Natural killer cell (primary cell): ENCODE results near the gene FRYL. TPM values are rescaled to one million over a fixed set of nuclear protein-coding genes. Genes with fewer than 3 reads are reported as not detected.

Source experiments
- ATAC-seq, 3 donors: fragments of 150-1000 bp in 2 of 3; fragments of 200-7000 bp in 1 of 3; cut with Tn5 transposase; 1 replicate in 1 of 3; 2 replicates in 2 of 3; pipeline ENCODE4 v1.10.0; 2021; ENCODE audit warnings: mild to moderate bottlenecking in 2 of 3, moderate library complexity in 2 of 3
- DNase-seq, 2 donors: peaks; one replicate each; pipeline versions ENCODE4 v3.0.0 to v3.0.0-alpha.2; 2013 to 2021; ENCODE audit warnings: mixed read lengths in 1 of 2
- H3K27ac ChIP-seq: one replicate; pipeline ENCODE4 v1.5.1; 2013; ENCODE audit warnings: mild to moderate bottlenecking, low read length
- H3K27me3 ChIP-seq: one replicate; pipeline ENCODE4 v1.6.1; 2013; ENCODE audit warnings: low read length; ENCODE audit not compliant: control insufficient read depth, insufficient read depth
- H3K36me3 ChIP-seq: one replicate; pipeline ENCODE4 v1.6.1; 2013; ENCODE audit warnings: low read length; ENCODE audit not compliant: control insufficient read depth, insufficient read depth
- H3K4me1 ChIP-seq: one replicate; pipeline ENCODE4 v1.6.1; 2013; ENCODE audit warnings: low read length; ENCODE audit not compliant: control insufficient read depth, insufficient read depth
- H3K4me3 ChIP-seq: one replicate; pipeline ENCODE4 v1.5.1; 2013; ENCODE audit warnings: low read length
- H3K9me3 ChIP-seq: one replicate; pipeline ENCODE4 v1.6.1; 2013; ENCODE audit warnings: low read length; ENCODE audit not compliant: control insufficient read depth, insufficient read depth
- H3K27ac Mint-ChIP-seq, 2 donors: one replicate each; pipeline ENCODE4 v1.8.0; 2022; ENCODE audit warnings: mild to moderate bottlenecking in 2 of 2, mixed read lengths in 2 of 2, moderate library complexity in 1 of 2
- H3K27me3 Mint-ChIP-seq, 2 donors: one replicate each; pipeline ENCODE4 v1.8.0; 2022; ENCODE audit warnings: low read depth in 2 of 2, mixed read lengths in 2 of 2
- H3K36me3 Mint-ChIP-seq: one replicate; pipeline ENCODE4 v1.8.0; 2022; ENCODE audit warnings: mixed read lengths
- H3K4me1 Mint-ChIP-seq, 2 donors: one replicate each; pipeline ENCODE4 v1.8.0; 2022; ENCODE audit warnings: mixed read lengths in 2 of 2
- H3K4me3 Mint-ChIP-seq: one replicate; pipeline ENCODE4 v1.8.0; 2022; ENCODE audit warnings: mild to moderate bottlenecking, moderate library complexity, mixed read lengths
- H3K9me3 Mint-ChIP-seq, 2 donors: one replicate each; pipeline ENCODE4 v1.8.0; 2022; ENCODE audit warnings: mixed read lengths in 2 of 2
- CTCF ChIP-seq: fragments of 200-600 bp; IDR thresholded peaks from one replicate; pipeline ENCODE4 v1.8.0; 2022; ENCODE audit warnings: antibody characterized with exemption
- WGBS: methylation state at CpG from one replicate; pipeline ENCODE4 v1.1.7; 2013; ENCODE audit warnings: missing lambda C conversion rate; ENCODE audit not compliant: insufficient coverage; 5-methylcytosine and 5-hydroxymethylcytosine counted together
- intact Hi-C: fragments of 100-400 bp; cut with micrococcal nuclease; formaldehyde crosslinking; loops from one replicate; pipeline ENCODE4 v1.14.2; 2022
- total RNA-seq, 4 donors: library from RNA; stranded (reverse); fragments of 120-200 nt in 1 of 4; gene quantifications; one replicate each; pipeline versions ENCODE4 v1.2.3 to v1.2.4, GENCODE V29; 2013 to 2022

The FRYL gene
- total RNA-seq, 3 donors from 2014 or later (not counting 1 experiment from before 2014, with no cell fraction given) = 143 to 181 (median 146) TPM

- Histone ChIP-seq H3K27ac (no peak overlapping the region), H3K4me1 (peaks cover 3% of the 10 kb centered on the region), H3K4me3 (no peak overlapping the region), H3K9me3 (no peaks in the 10 kb centered on the region), H3K27me3 (peaks cover 19% of the 10 kb centered on the region), H3K36me3 (no peaks in the 10 kb centered on the region)
- no peak overlapping the region for H3K27ac Mint-ChIP-seq
- no peak for DNase-seq
- no peak overlapping the region for H3K4me3 Mint-ChIP-seq
- intact Hi-C loops = no loop called here
- H3K9me3 Mint-ChIP-seq = no peaks in the 10 kb centered on the region
- no peak for TF ChIP-seq CTCF
- WGBS = 100% methylated on average over 1 of the region's 2 CpGs
- peaks cover 5 to 7% of the 10 kb centered on the region in 2 donors for H3K4me1 Mint-ChIP-seq
- H3K36me3 Mint-ChIP-seq = no peaks in the 10 kb centered on the region
- no peak for ATAC-seq
- peaks cover 33 to 45% of the 10 kb centered on the region in 2 donors for H3K27me3 Mint-ChIP-seq
Observed at GRCh38 chr4:48478273-48478672, 301.8 kb downstream of the FRYL start.

GRCh38 chr4:48475770-48476169 lies 304.3 kb downstream of the FRYL start:
- no peak overlapping the region for H3K4me3 ChIP-seq
- ATAC-seq = no peak
- H3K36me3 Mint-ChIP-seq = no peaks in the 10 kb centered on the region
- no peak overlapping the region for H3K4me3 Mint-ChIP-seq
- H3K27me3 ChIP-seq = peaks cover 2% of the 10 kb centered on the region
- H3K4me1 Mint-ChIP-seq = peaks cover 0 to 7% of the 10 kb centered on the region in 2 donors
- H3K36me3 ChIP-seq = no peaks in the 10 kb centered on the region
- peaks cover 16 to 25% of the 10 kb centered on the region in 2 donors for H3K27me3 Mint-ChIP-seq
- no peaks in the 10 kb centered on the region for H3K4me1 ChIP-seq
- no peak overlapping the region for H3K27ac Mint-ChIP-seq
- intact Hi-C loops = no loop called here
- no peak overlapping the region for H3K27ac ChIP-seq
- no peaks in the 10 kb centered on the region for H3K9me3 Mint-ChIP-seq
- TF ChIP-seq CTCF = no peak
- no peaks in the 10 kb centered on the region for H3K9me3 ChIP-seq
- no peak for DNase-seq
- 97% methylated on average over 6 of the region's 6 CpGs for WGBS

- H3K27ac ChIP-seq = no peak overlapping the region
- ATAC-seq (no peak), DNase-seq (no peak)
- no peak overlapping the region for H3K27ac Mint-ChIP-seq
- H3K9me3 ChIP-seq = no peaks in the 10 kb centered on the region
- no peaks in the 10 kb centered on the region for H3K9me3 Mint-ChIP-seq
- no peak for TF ChIP-seq CTCF
- H3K4me1 Mint-ChIP-seq = peaks cover 0 to 6% of the 10 kb centered on the region in 2 donors
- H3K27me3 ChIP-seq = no peaks in the 10 kb centered on the region
- peaks cover 12 to 25% of the 10 kb centered on the region in 2 donors for H3K27me3 Mint-ChIP-seq
- H3K36me3 Mint-ChIP-seq = no peaks in the 10 kb centered on the region
- no CpG with 5 or more reads among the region's 1 CpG for WGBS
- intact Hi-C loops = no loop called here
- H3K4me3 ChIP-seq = no peak overlapping the region
- no peaks in the 10 kb centered on the region for H3K36me3 ChIP-seq
- H3K4me1 ChIP-seq = no peaks in the 10 kb centered on the region
- H3K4me3 Mint-ChIP-seq = no peak overlapping the region
Observed at GRCh38 chr4:48472794-48473193, 307.3 kb downstream of the FRYL start.

- no peak overlapping the region for H3K27ac Mint-ChIP-seq
- peaks cover 7 to 15% of the 10 kb centered on the region in 2 donors for H3K27me3 Mint-ChIP-seq
- no peak for TF ChIP-seq CTCF
- Histone ChIP-seq H3K36me3 (no peaks in the 10 kb centered on the region), H3K9me3 (no peaks in the 10 kb centered on the region), H3K4me3 (no peak overlapping the region), H3K4me1 (no peaks in the 10 kb centered on the region), H3K27me3 (no peaks in the 10 kb centered on the region), H3K27ac (no peak overlapping the region)
- no peak for DNase-seq
- ATAC-seq = no peak
- no peaks in the 10 kb centered on the region for H3K36me3 Mint-ChIP-seq
- WGBS = 60% methylated on average over 2 of the region's 2 CpGs
- no peaks in the 10 kb centered on the region for H3K4me1 Mint-ChIP-seq
- H3K4me3 Mint-ChIP-seq = no peak overlapping the region
- no peaks in the 10 kb centered on the region for H3K9me3 Mint-ChIP-seq
- intact Hi-C loops = no loop called here
Observed at GRCh38 chr4:48470570-48470969, 309.5 kb downstream of the FRYL start.
